GM19455 (cell line): ENCODE measurements around the gene FAT3.

Experiments used
- ATAC-seq: cut with Tn5 transposase; IDR thresholded peaks from one replicate; pipeline ENCODE4 v1.9.1; 2021; ENCODE audit not compliant: unreplicated experiment

FAT3 gene

GRCh38 chr11:92224407-92225124, at the start of gene FAT3:
FAT3 (plus strand) TSS chr11:92224818; CDS start chr11:92352113, 127,295 bp downstream.
- no peak for ATAC-seq

GRCh38 chr11:92179017-92179670, 45.5 kb upstream of the FAT3 start:
- ATAC-seq: no peak

GRCh38 chr11:92180226-92180625, 44.4 kb upstream of the FAT3 start:
- no peak for ATAC-seq

GRCh38 chr11:92180664-92181251, 43.9 kb upstream of the FAT3 start:
- no peak for ATAC-seq

GRCh38 chr11:92190535-92191206, 33.9 kb upstream of the FAT3 start:
- no peak for ATAC-seq

- ATAC-seq: no peak
Measured at GRCh38 chr11:92192141-92192540, 32.5 kb upstream of the FAT3 start.

GRCh38 chr11:92198268-92198667, 26.4 kb upstream of the FAT3 start:
- ATAC-seq: no peak

GRCh38 chr11:92199991-92200390, 24.6 kb upstream of the FAT3 start:
- ATAC-seq: no peak

GRCh38 chr11:92204731-92205130, 19.9 kb upstream of the FAT3 start:
- ATAC-seq: no peak

- ATAC-seq: no peak
Measured at GRCh38 chr11:92206441-92206840, 18.2 kb upstream of the FAT3 start.

GRCh38 chr11:92211576-92212167, 12.9 kb upstream of the FAT3 start:
- no peak for ATAC-seq

GRCh38 chr11:92212530-92212929, 12.1 kb upstream of the FAT3 start:
- ATAC-seq: no peak

GRCh38 chr11:92216789-92217188, 7.8 kb upstream of the FAT3 start:
- ATAC-seq: no peak

- no peak for ATAC-seq
Measured at GRCh38 chr11:92219476-92219875, 5.1 kb upstream of the FAT3 start.

GRCh38 chr11:92222701-92223100, 1.9 kb upstream of the FAT3 start:
- ATAC-seq: no peak

GRCh38 chr11:92224054-92224406, 588 bp upstream of the FAT3 start:
- ATAC-seq: no peak

- no peak for ATAC-seq
Measured at GRCh38 chr11:92225125-92225567, 528 bp downstream of the FAT3 start.

- no peak for ATAC-seq
Measured at GRCh38 chr11:92225568-92226330, 1.1 kb downstream of the FAT3 start.

- ATAC-seq: no peak
Measured at GRCh38 chr11:92226331-92227229, 2.0 kb downstream of the FAT3 start.
